ENCODE data around the gene PLCL1.
A peak's percentile ranks its signal among the peaks of the same experiment; 100 is the strongest.

GRCh38 chr2:198127627-198128026, 323.2 kb downstream of the PLCL1 start:
- TF ChIP-seq, protein P1, sequence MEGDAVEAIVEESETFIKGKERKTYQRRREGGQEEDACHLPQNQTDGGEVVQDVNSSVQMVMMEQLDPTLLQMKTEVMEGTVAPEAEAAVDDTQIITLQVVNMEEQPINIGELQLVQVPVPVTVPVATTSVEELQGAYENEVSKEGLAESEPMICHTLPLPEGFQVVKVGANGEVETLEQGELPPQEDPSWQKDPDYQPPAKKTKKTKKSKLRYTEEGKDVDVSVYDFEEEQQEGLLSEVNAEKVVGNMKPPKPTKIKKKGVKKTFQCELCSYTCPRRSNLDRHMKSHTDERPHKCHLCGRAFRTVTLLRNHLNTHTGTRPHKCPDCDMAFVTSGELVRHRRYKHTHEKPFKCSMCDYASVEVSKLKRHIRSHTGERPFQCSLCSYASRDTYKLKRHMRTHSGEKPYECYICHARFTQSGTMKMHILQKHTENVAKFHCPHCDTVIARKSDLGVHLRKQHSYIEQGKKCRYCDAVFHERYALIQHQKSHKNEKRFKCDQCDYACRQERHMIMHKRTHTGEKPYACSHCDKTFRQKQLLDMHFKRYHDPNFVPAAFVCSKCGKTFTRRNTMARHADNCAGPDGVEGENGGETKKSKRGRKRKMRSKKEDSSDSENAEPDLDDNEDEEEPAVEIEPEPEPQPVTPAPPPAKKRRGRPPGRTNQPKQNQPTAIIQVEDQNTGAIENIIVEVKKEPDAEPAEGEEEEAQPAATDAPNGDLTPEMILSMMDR (IDR thresholded peaks at IDR 0.05; ENCODE audit: insufficient read depth, low read length), result peak; percentile 27
- TF ChIP-seq POLR2AphosphoS5 (IDR thresholded peaks at IDR 0.05; ENCODE audit: low read depth), result no peak
- TF ChIP-seq, protein P2, sequence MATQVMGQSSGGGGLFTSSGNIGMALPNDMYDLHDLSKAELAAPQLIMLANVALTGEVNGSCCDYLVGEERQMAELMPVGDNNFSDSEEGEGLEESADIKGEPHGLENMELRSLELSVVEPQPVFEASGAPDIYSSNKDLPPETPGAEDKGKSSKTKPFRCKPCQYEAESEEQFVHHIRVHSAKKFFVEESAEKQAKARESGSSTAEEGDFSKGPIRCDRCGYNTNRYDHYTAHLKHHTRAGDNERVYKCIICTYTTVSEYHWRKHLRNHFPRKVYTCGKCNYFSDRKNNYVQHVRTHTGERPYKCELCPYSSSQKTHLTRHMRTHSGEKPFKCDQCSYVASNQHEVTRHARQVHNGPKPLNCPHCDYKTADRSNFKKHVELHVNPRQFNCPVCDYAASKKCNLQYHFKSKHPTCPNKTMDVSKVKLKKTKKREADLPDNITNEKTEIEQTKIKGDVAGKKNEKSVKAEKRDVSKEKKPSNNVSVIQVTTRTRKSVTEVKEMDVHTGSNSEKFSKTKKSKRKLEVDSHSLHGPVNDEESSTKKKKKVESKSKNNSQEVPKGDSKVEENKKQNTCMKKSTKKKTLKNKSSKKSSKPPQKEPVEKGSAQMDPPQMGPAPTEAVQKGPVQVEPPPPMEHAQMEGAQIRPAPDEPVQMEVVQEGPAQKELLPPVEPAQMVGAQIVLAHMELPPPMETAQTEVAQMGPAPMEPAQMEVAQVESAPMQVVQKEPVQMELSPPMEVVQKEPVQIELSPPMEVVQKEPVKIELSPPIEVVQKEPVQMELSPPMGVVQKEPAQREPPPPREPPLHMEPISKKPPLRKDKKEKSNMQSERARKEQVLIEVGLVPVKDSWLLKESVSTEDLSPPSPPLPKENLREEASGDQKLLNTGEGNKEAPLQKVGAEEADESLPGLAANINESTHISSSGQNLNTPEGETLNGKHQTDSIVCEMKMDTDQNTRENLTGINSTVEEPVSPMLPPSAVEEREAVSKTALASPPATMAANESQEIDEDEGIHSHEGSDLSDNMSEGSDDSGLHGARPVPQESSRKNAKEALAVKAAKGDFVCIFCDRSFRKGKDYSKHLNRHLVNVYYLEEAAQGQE (IDR thresholded peaks at IDR 0.05; ENCODE audit: insufficient replicate concordance, low read depth), result no peak

Data from HL-60 (cell line).